ENCODE measurements around the gene LRMDA.

The LRMDA gene

DNA sequence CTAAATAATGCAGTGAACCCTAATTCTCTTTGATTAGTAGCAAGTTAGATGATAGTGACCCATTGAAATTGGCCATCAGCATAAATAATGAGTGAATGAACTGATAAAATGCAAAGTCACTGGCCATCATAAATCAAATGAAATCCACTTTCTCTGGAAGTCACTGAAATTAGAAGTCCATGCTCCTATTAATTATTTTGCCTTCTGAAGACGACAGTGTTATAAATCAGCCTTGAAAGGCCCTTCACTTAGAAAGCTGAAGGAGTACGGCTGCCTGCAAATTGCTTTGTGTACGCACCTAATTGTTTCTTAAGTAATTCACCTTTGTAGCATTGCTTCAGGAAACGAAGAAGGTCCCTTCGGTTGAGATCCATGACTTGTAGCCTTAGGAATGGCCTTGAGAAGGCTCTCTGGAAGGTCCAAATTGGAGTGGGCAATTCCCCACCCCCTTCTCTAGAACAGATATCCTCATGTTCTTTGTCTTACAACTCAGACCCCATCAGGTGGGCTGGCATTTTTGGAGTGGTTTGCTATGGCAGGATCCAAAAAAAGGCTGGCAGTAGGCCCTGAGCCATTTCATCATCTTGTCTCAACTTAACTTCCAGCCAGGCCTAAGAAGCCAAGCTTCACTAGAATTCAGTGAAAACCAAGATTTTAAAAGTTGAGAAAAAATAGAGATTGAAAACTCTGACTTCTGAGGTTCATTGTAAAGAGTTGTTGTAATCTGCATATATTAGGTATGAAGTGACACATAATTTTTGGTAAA, 420.3 kb downstream of the LRMDA start:
- H3K4me3 ChIP-seq (ENCODE audit: low read depth, low read length), result no peak overlapping the region
- no peak for DNase-seq (ENCODE audit: low read depth)
- TF ChIP-seq CTCF (conservative IDR thresholded peaks at IDR 0.05; ENCODE audit: low read depth, low read length), result no peak

DNA sequence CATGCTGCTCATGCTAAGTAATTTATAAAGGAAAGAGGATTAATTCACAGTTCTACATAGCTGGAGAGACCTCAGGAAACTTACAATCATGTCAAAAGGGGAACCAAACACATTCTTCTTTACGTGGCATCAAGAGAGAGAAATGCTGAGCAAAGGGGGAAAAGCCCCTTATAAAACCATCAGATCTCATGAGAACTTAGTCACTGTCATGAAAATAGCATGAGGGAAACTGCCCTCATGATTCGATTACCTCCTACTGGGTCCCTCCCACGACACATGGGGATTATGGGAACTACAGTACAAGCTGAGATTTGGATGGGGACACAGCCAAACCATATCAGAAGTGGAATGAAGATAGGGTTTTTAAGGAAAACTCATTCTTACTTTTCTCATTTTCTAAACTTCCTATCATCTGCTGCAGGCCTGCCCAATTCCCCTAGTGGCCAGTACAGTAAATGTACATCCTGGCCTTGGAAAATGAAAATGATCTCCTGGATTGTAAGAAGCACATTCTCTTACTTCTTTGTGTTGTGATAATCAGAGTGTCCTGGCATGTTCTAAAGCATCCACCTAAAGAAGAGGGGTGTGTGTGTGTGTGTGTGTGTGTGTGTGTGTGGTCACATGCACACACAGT, 421.5 kb downstream of the LRMDA start:
- no peak overlapping the region for H3K4me3 ChIP-seq (ENCODE audit: low read depth, low read length)
- DNase-seq (ENCODE audit: low read depth), result peak; percentile 10
- TF ChIP-seq CTCF (conservative IDR thresholded peaks at IDR 0.05; ENCODE audit: low read depth, low read length), result peak; percentile 45

GRCh38 chr10:75857269-75857846, 425.9 kb downstream of the LRMDA start:
- TF ChIP-seq CTCF (conservative IDR thresholded peaks at IDR 0.05; ENCODE audit: low read depth, low read length), result no peak
- DNase-seq (ENCODE audit: low read depth), result no peak
- H3K4me3 ChIP-seq (ENCODE audit: low read depth, low read length), result no peak overlapping the region

DNA sequence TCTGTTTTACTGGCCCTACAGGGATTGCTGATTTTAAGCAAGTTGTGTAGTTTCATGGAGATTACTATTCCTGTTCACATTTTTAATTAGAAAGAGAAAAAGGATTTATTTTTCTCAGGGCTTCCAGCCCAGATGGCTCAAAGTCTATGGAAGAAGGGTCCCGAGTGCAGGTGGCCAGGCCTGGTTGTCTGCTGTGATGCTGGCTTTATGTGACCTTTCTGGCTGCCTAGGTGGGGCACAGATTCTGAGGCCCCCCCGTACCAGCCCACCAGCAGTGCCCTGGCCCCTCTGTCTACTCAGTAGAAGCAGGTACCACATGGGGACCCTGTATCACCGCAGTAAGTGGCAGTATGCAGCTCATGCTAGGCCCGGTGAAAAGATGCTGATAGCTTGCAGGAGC, 426.5 kb downstream of the LRMDA start:
- no peak for DNase-seq (ENCODE audit: low read depth)

GRCh38 chr10:75858339-75858738, 426.9 kb downstream of the LRMDA start:
- TF ChIP-seq CTCF (conservative IDR thresholded peaks at IDR 0.05; ENCODE audit: low read depth, low read length), result no peak
- no peak overlapping the region for H3K4me3 ChIP-seq (ENCODE audit: low read depth, low read length)
- no peak for DNase-seq (ENCODE audit: low read depth)

More for the DNA sequence above, 426.5 kb downstream of the LRMDA start:
- no peak overlapping the region for H3K4me3 ChIP-seq (ENCODE audit: low read depth, low read length)
- TF ChIP-seq CTCF (conservative IDR thresholded peaks at IDR 0.05; ENCODE audit: low read depth, low read length), result no peak

- TF ChIP-seq CTCF (conservative IDR thresholded peaks at IDR 0.05; ENCODE audit: low read depth, low read length), result no peak
- no peak overlapping the region for H3K4me3 ChIP-seq (ENCODE audit: low read depth, low read length)
- DNase-seq (ENCODE audit: low read depth), result no peak
These were observed 427.7 kb downstream of the LRMDA start for GRCh38 chr10:75859141-75859540.
